ENCODE measurements around the gene CIDEC. TPM values are rescaled to one million over a fixed set of nuclear protein-coding genes. Genes with fewer than 3 reads are reported as not detected.

Gene CIDEC
- total and polyA plus RNA-seq, 2 experiments from 2014 or later = not detected

GRCh38 chr3:9843715-9844438 is 36.2 kb downstream of the CIDEC start, which contains the start of gene RPUSD3 (continued):
- TF ChIP-seq REST (IDR thresholded peaks at IDR 0.05; ENCODE audit: unreplicated experiment) = no peak

- Mint-ChIP-seq H3K4me1 (peaks cover 4% of the 10 kb centered on the region), H3K27me3 (ENCODE audit: insufficient read depth, low read depth, poor library complexity) (peaks cover 17% of the 10 kb centered on the region), H3K9me3 (no peaks in the 10 kb centered on the region; the same call in 2 of the 3 replicates), H3K36me3 (ENCODE audit: low read depth) (peaks cover 42% of the 10 kb centered on the region), H3K4me3 (no peak overlapping the region), H3K27ac (no peak overlapping the region)
- DNase-seq (ENCODE audit: low spot score) (no peak), ATAC-seq (no peak)
- Histone ChIP-seq H3K9me2 (ENCODE audit: insufficient read depth) (no peaks in the 10 kb centered on the region), H3K4me1 (ENCODE audit: insufficient read depth) (peaks cover 10% of the 10 kb centered on the region; the same call in 1 of the 2 replicates), H2AFZ (no peak overlapping the region), H3K79me2 (replicated peaks; ENCODE audit: insufficient read depth) (peaks cover 6% of the 10 kb centered on the region), H3K4me2 (no peak overlapping the region), H3K27me3 (ENCODE audit: insufficient read depth) (no peaks in the 10 kb centered on the region), H3K4me3 (no peak overlapping the region), H3K27ac (ENCODE audit: low read depth) (no peak overlapping the region), H3K36me3 (ENCODE audit: insufficient read depth) (0 out of 2 replicates have a peak, but pooled peaks cover 4% of the 10 kb centered on the region), H4K20me1 (replicated peaks; ENCODE audit: insufficient read depth) (peaks cover 6% of the 10 kb centered on the region; the same call in 1 of the 2 replicates), H3F3A (replicated peaks; ENCODE audit: low read depth) (peaks cover 16% of the 10 kb centered on the region; the same call in 1 of the 2 replicates)
- TF ChIP-seq STAT1 (IDR thresholded peaks at IDR 0.05; ENCODE audit: unreplicated experiment) = no peak
- TF ChIP-seq POLR2AphosphoS5 (IDR thresholded peaks at IDR 0.05; ENCODE audit: low read depth) = no peak
- no peak for TF ChIP-seq JUNB (IDR thresholded peaks at IDR 0.05; ENCODE audit: unreplicated experiment)
- no peak for TF ChIP-seq ZNF114 (CRISPR knock-in tag; IDR thresholded peaks at IDR 0.05)
- TF ChIP-seq EZH2phosphoT487 (IDR thresholded peaks at IDR 0.05; ENCODE audit: unreplicated experiment) = no peak
- TF ChIP-seq CTCF (conservative IDR thresholded peaks at IDR 0.05; ENCODE audit: low read depth in 2 of 2) = no peak
- no peak for TF ChIP-seq NANOG (IDR thresholded peaks at IDR 0.05; ENCODE audit: borderline replicate concordance)
- no peak for TF ChIP-seq ETS1 (IDR thresholded peaks at IDR 0.05)
- no peak for TF ChIP-seq CREB1 (CRISPR knock-in tag; IDR thresholded peaks at IDR 0.05; ENCODE audit: low read depth)
- no peak for TF ChIP-seq ZNF331 (CRISPR knock-in tag; IDR thresholded peaks at IDR 0.05; ENCODE audit: low read depth)
- no peak for TF ChIP-seq ZNF462 (CRISPR knock-in tag; IDR thresholded peaks at IDR 0.05)
Observed at GRCh38 chr3:9841015-9841414, 39.0 kb downstream of the CIDEC start.

Data from GM23338 (cell line).